Vagina (tissue), 2 donors: ENCODE measurements around the gene NBPF14. TPM values are rescaled to one million over a fixed set of nuclear protein-coding genes. Genes with fewer than 3 reads are reported as not detected.
"Not testable (repeated sequence)": the region's sequence is repeated elsewhere in the genome, so short reads cannot be mapped to it uniquely, and the experiment has no call there.

Experiments
- DNase-seq, 2 donors: peaks; one replicate each; pipeline ENCODE4 v3.0.0-alpha.2; 2017; ENCODE audit errors: extremely low spot score in 2 of 2
- H3K27ac ChIP-seq: fragments of 200-600 bp; sonication (generic); one replicate; pipeline ENCODE4 v1.5.1; 2019
- H3K27me3 ChIP-seq: fragments of 200-600 bp; sonication (generic); one replicate; pipeline ENCODE4 v1.5.1; 2019
- H3K36me3 ChIP-seq, 2 donors: fragments of 200-600 bp; sonication (generic); one replicate each; pipeline ENCODE4 v1.5.1; 2017 to 2019
- H3K4me1 ChIP-seq: fragments of 200-600 bp; sonication (generic); one replicate; pipeline ENCODE4 v1.5.1; 2019
- H3K4me3 ChIP-seq, 2 donors: fragments of 200-600 bp; sonication (generic); 1 replicate in 1 of 2; 2 replicates in 1 of 2; pipeline ENCODE4 v1.5.1; 2016 to 2019
- H3K9me3 ChIP-seq: fragments of 200-600 bp; sonication (generic); one replicate; pipeline ENCODE4 v1.5.1; 2019
- intact Hi-C: fragments of 100-400 bp; cut with DNase I; formaldehyde crosslinking; loops from one replicate; pipeline ENCODE4 v1.15.1; 2023
- total RNA-seq: library from RNA; depleted of rRNA; stranded (reverse); fragments of >200 nt; gene quantifications from one replicate; pipeline ENCODE4 v1.2.3, GENCODE V29; 2016

The NBPF14 gene, protein sequence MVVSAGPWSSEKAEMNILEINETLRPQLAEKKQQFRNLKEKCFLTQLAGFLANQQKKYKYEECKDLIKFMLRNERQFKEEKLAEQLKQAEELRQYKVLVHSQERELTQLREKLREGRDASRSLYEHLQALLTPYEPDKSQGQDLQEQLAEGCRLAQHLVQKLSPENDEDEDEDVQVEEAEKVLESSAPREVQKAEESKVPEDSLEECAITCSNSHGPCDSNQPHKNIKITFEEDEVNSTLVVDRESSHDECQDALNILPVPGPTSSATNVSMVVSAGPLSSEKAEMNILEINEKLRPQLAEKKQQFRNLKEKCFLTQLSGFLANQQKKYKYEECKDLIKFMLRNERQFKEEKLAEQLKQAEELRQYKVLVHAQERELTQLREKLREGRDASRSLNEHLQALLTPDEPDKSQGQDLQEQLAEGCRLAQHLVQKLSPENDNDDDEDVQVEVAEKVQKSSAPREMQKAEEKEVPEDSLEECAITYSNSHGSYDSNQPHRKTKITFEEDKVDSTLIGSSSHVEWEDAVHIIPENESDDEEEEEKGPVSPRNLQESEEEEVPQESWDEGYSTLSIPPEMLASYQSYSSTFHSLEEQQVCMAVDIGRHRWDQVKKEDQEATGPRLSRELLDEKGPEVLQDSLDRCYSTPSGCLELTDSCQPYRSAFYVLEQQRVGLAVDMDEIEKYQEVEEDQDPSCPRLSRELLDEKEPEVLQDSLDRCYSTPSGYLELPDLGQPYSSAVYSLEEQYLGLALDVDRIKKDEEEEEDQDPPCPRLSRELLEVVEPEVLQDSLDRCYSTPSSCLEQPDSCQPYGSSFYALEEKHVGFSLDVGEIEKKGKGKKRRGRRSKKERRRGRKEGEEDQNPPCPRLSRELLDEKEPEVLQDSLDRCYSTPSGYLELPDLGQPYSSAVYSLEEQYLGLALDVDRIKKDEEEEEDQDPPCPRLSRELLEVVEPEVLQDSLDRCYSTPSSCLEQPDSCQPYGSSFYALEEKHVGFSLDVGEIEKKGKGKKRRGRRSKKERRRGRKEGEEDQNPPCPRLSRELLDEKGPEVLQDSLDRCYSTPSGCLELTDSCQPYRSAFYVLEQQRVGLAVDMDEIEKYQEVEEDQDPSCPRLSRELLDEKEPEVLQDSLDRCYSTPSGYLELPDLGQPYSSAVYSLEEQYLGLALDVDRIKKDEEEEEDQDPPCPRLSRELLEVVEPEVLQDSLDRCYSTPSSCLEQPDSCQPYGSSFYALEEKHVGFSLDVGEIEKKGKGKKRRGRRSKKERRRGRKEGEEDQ (N-terminal part only)
- total RNA-seq, result 53.3 TPM

GRCh38 chr1:148595911-148596310, at the start of gene NBPF14:
Gene NBPF14, minus strand, starts transcription at chr1:148596011. Its CDS starts 294 bp downstream, at chr1:148595717.
- H3K9me3 ChIP-seq, H3K36me3 ChIP-seq, DNase-seq, H3K4me3 ChIP-seq, H3K27ac ChIP-seq, H3K27me3 ChIP-seq, H3K4me1 ChIP-seq, intact Hi-C loops: not testable (repeated sequence)

- H3K9me3 ChIP-seq, H3K4me3 ChIP-seq, H3K27me3 ChIP-seq, H3K4me1 ChIP-seq, H3K27ac ChIP-seq, intact Hi-C loops, H3K36me3 ChIP-seq, DNase-seq: not testable (repeated sequence)
These were observed 29.6 kb upstream of the NBPF14 start for GRCh38 chr1:148625451-148625850.

GRCh38 chr1:148618216-148618615, 22.4 kb upstream of the NBPF14 start:
- H3K9me3 ChIP-seq, H3K27ac ChIP-seq, H3K4me1 ChIP-seq, H3K4me3 ChIP-seq, DNase-seq, intact Hi-C loops, H3K36me3 ChIP-seq, H3K27me3 ChIP-seq: not testable (repeated sequence)

DNA sequence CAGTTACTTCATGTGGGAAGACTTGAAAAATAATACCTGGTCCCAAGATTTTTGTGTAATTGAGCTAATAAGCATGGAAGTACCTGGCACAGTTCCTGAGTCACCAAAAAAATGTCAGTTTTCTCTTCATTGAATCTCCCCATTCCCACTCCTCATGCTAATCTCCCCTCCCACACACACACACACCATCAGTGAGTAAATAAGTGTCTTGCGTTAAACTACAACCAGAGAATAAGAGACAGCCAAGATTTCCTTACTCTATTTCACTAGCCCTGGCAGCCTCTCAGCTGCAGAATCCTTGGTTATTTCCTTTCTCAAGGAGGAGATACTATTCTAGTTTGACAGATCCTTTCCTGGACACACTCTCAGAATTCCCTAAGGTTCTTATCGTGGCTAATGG, 9.5 kb upstream of the NBPF14 start:
- H3K27me3 ChIP-seq, H3K27ac ChIP-seq, intact Hi-C loops, DNase-seq, H3K36me3 ChIP-seq, H3K4me1 ChIP-seq, H3K4me3 ChIP-seq, H3K9me3 ChIP-seq: not testable (repeated sequence)

- H3K27me3 ChIP-seq, DNase-seq, H3K36me3 ChIP-seq, H3K9me3 ChIP-seq, H3K4me3 ChIP-seq, H3K27ac ChIP-seq, intact Hi-C loops, H3K4me1 ChIP-seq: not testable (repeated sequence)
These were observed 451 bp downstream of the NBPF14 start for GRCh38 chr1:148595360-148595759.

DNA sequence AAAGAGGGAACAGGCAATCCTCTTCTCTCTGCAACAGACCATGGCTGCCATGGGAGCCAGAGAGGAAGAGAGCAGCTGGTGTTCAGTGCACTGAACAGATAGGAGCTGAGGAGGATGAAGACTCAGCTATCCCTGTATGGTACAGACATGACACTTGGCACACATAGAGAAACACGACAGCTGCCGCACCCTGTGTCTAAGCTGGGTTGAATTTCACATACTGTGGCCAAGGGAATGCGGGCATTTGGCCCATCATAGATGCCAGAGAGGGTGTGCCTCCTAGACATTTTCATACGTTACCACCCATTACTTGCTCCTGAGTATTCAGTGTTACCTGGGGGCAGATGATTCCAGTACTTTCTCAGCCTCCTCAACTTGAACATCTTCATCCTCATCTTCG, 4.7 kb downstream of the NBPF14 start:
- H3K27me3 ChIP-seq, H3K4me1 ChIP-seq, intact Hi-C loops, H3K4me3 ChIP-seq, DNase-seq, H3K36me3 ChIP-seq, H3K27ac ChIP-seq, H3K9me3 ChIP-seq: not testable (repeated sequence)

- H3K36me3 ChIP-seq, H3K27me3 ChIP-seq, H3K4me1 ChIP-seq, H3K9me3 ChIP-seq, intact Hi-C loops, H3K4me3 ChIP-seq, DNase-seq, H3K27ac ChIP-seq: not testable (repeated sequence)
These were observed 63.7 kb downstream of the NBPF14 start for GRCh38 chr1:148532158-148532557.

- H3K27me3 ChIP-seq, H3K9me3 ChIP-seq, intact Hi-C loops, H3K36me3 ChIP-seq, DNase-seq, H3K27ac ChIP-seq, H3K4me1 ChIP-seq: not testable (repeated sequence)
- H3K4me3 ChIP-seq, result peak overlapping the region; percentile 3 to 26
These were observed 66.7 kb downstream of the NBPF14 start for GRCh38 chr1:148529101-148529567.

GRCh38 chr1:148528591-148528990, 67.2 kb downstream of the NBPF14 start:
- H3K27me3 ChIP-seq, H3K9me3 ChIP-seq, H3K4me1 ChIP-seq, H3K36me3 ChIP-seq, DNase-seq, H3K27ac ChIP-seq, intact Hi-C loops: not testable (repeated sequence)
- peak overlapping the region in 1 of 2 donors; percentile 26 for H3K4me3 ChIP-seq

GRCh38 chr1:148526587-148526986, 69.2 kb downstream of the NBPF14 start:
- DNase-seq, H3K27ac ChIP-seq, H3K9me3 ChIP-seq, H3K4me3 ChIP-seq, H3K27me3 ChIP-seq, intact Hi-C loops, H3K36me3 ChIP-seq, H3K4me1 ChIP-seq: not testable (repeated sequence)

DNA sequence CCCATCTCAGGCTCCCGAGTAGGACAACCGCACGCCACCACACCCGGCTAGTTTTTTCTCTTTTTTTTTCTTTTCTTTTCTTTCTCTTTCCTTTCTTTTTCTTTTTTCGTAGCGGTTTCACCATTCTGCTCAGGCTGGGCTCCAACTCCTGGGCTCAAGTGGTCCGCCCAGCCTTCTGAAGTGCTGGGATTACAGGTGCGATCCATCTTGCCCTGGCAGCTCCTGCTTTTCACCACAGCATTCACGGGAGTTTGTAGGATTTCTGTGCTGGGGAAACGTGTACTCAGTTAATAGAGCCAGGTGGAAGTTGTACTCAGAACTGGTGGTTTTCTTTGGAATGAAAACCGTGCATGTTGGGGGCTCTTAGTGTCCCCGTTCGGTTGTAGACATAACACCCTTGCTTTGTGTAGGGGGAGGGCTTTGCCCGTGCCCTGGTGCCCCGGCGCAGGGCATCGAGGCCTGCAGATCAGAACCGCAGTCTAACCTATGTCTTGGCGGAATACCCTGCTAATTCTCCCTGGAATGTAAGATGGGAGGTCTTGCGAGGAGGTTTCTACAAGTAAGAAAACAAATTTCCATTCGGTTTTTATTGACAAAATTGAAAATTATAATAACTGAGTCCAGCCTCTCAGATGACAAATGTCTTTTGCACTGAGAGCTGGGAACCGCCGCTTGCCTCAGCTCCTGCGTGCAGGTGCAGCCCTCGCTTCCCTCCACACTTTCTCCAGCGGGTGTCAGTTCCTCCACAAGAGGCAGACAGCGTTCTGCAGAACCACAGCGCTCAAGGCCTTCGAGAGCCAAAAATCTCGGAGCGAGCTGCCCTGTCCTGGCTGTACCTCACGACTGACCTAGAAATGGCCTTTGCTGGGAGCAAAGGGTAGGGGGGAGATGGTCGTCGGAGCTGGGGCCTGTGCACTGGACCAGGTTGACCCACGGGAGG, 72.3 kb downstream of the NBPF14 start:
- H3K27ac ChIP-seq, H3K27me3 ChIP-seq, intact Hi-C loops, H3K9me3 ChIP-seq, H3K4me1 ChIP-seq, H3K36me3 ChIP-seq, DNase-seq: not testable (repeated sequence)
- H3K4me3 ChIP-seq, result peak overlapping the region in 1 of 2 donors; percentile 45
